HFF-Myc (cell line): Measurements from ENCODE around the gene TTC7B.

ENCODE experiments used
- DNase-seq: peaks from one replicate; pipeline ENCODE4 v3.0.0-alpha.2; 2011; ENCODE audit warnings: low read depth; ENCODE audit errors: extremely low read depth
- H3K4me3 ChIP-seq: replicated peaks from 2 replicates; pipeline ENCODE4 v1.5.1; 2011; ENCODE audit warnings: low read depth, mild to moderate bottlenecking, control low read depth, low read length
- TF ChIP-seq, protein P1 (sequence below): IDR thresholded peaks from 2 replicates; pipeline ENCODE4 v1.5.1; 2012; ENCODE audit warnings: mild to moderate bottlenecking, low read depth, low read length, control low read depth; ENCODE audit errors: missing control alignments

Gene TTC7B

DNA sequence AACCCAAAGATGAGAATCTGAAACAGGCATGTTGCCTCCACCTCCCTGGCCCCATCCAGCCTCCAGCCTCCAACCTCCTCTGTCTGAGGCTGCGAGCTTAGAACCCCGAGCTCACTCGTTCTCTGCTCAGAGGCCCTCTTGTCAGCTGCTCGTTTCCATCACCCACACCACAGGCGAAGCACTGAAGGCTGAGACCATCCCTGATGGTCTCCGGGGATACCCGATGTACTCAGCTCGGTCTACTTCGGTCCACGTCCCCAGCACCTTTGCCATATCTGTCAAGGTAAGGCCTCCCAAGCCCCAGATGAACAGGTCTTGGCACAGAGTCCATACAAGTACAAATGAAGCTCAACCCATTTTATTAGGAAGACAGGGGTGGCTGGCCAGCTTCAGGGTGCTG lies 72.4 kb downstream of the TTC7B start:
- no peak overlapping the region for H3K4me3 ChIP-seq
- TF ChIP-seq, protein P1, sequence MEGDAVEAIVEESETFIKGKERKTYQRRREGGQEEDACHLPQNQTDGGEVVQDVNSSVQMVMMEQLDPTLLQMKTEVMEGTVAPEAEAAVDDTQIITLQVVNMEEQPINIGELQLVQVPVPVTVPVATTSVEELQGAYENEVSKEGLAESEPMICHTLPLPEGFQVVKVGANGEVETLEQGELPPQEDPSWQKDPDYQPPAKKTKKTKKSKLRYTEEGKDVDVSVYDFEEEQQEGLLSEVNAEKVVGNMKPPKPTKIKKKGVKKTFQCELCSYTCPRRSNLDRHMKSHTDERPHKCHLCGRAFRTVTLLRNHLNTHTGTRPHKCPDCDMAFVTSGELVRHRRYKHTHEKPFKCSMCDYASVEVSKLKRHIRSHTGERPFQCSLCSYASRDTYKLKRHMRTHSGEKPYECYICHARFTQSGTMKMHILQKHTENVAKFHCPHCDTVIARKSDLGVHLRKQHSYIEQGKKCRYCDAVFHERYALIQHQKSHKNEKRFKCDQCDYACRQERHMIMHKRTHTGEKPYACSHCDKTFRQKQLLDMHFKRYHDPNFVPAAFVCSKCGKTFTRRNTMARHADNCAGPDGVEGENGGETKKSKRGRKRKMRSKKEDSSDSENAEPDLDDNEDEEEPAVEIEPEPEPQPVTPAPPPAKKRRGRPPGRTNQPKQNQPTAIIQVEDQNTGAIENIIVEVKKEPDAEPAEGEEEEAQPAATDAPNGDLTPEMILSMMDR = no peak
- DNase-seq = no peak

DNA sequence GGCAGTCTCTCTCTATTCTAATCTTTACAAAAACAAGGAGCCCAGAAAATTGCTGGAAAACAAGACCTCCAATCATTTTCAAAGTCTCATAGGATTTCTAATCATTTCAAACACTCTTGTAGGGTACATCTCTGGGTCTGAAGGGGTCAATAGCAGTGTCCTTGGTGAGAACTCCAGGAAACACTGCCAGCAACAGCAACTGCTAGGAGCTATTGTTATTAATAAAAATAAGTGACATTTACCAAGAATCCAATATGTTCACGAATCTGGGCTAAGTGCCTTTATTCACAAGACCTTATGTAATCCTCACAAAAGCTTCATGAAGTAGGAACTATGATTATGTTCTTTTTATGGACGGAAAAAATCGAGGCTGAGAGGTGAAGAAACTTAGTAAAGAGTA lies 72.8 kb downstream of the TTC7B start:
- TF ChIP-seq, protein P1 = no peak

DNA sequence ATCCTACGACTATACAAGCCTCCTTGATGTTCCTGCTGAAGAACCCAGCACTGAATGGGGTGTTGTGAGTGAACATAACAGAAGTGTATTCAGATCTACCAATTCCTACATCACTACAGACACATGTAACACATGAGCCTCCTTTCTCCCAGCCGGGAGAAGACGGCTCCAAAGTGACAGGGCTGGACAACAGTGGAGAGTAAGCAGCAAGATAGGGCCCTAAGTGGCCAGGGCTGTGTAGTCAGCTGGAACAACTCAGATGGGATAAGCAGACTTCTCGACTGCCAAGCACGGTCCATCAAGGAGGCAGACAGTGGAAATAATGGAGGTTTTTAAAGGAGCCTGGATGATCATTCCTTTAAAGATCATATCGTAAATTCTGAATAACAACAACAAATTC lies 73.5 kb downstream of the TTC7B start:
- H3K4me3 ChIP-seq = no peak overlapping the region
- DNase-seq = no peak
- TF ChIP-seq, protein P1 = no peak

More for the DNA sequence above, 72.8 kb downstream of the TTC7B start:
- no peak overlapping the region for H3K4me3 ChIP-seq
- no peak for DNase-seq

DNA sequence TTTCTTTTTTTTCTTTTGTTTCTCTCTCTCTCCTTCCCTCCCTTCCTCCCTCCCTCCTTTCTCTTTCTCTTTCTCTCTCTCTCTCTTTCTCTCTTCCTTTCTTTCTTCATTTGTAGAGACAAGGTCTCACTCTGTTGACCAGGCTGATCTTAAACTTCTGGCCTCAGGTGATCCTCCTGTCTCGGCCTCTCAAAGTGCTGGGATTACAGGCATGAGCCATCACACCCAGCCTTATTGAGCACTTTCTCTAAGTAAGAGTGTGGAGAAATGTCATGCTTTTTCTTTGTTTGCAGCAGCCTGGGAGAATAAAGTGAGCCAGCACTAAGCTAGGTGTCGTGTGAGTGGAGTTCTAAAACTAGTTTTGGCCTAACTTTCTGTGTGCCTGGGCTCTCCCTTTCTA lies 74.0 kb downstream of the TTC7B start:
- no peak for DNase-seq
- H3K4me3 ChIP-seq = no peak overlapping the region
- TF ChIP-seq, protein P1 = no peak

DNA sequence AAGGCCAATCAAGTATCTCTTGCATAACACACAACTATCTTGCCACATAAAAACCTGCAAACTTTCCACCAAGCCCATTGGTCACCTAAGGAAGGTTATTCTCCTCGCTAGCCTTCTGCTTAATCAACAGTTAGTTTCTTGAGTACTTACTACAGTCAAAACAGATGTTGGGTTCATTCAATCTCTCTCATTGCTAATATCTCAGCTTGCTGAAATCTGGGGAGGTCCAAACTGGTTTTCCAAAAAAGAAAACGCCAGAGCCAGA lies 74.6 kb downstream of the TTC7B start:
- H3K4me3 ChIP-seq = no peak overlapping the region
- TF ChIP-seq, protein P1 = no peak
- no peak for DNase-seq

DNA sequence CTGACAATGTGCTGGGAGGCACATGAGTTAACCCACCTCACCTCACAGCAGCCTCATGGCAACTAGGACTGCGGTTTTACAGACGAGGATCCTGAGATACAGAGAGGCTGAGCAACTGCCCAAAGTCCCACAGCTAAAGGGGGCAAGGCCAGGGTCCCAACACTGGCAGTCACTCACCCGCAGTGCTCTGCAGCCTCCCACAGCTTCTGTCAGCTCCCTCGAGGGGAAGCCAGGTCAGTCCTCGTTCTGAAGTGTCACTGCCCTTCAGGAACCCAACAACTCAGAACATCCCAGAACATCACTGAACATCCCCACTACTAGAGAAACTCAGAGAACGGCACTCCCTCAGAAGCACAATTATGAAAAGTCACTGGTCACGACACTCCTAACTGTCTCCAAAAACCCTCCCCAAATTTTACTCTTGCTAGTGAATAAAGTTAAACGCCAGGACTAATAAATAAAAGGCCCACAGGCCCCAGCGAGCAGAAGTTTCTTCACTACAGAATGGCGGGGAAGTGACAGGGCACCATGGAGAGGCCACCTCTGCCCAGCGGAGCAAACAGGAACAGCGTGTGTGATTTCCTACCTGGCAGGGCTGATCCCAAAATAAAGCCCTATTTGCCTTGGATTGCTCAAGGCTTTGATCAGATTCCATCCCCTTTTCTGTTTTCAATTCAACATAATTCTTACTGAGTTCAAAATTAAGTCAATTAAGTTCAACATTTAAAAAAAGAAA lies 75.1 kb downstream of the TTC7B start:
- TF ChIP-seq, protein P1 = no peak
- H3K4me3 ChIP-seq = no peak overlapping the region

DNA sequence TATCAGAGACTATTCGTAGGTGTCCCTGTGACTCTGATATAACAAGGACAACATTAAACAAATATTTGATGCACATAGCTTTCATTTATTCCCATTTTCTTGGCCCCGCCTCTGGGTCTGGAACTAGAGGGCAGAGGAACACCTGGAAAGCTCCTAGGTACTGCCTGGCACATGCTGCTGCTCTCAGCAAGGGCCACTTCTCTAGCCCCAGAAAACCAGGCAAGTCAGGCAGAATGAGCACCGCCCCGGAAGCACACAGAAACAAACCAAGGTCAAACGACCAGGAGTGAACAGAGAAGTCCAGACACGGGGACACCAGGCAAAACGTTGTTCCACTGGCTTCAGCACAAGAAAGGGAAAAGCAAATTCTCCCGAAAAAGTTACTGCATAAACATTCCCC lies 76.1 kb downstream of the TTC7B start:
- no peak for DNase-seq
- H3K4me3 ChIP-seq = no peak overlapping the region
- TF ChIP-seq, protein P1 = no peak

More for the DNA sequence above, 75.1 kb downstream of the TTC7B start:
- DNase-seq = no peak
